GM21529 (cell line): ENCODE measurements around the gene MRPL21.

Source experiments
- ATAC-seq: cut with Tn5 transposase; IDR thresholded peaks from one replicate; pipeline ENCODE4 v1.9.1; 2021; ENCODE audit not compliant: unreplicated experiment

Gene MRPL21

GRCh38 chr11:68903288-68904247 lies at the start of gene MRPL21, which contains the start of gene IGHMBP2:
MRPL21 (minus strand) TSS chr11:68903832; CDS start chr11:68903810, 22 bp downstream.
IGHMBP2 (plus strand) TSS chr11:68903891; CDS start chr11:68903953, 62 bp downstream.
- ATAC-seq = peak; percentile 84

GRCh38 chr11:68950762-68951161 lies 47.1 kb upstream of the MRPL21 start:
- ATAC-seq = no peak

GRCh38 chr11:68950270-68950669 lies 46.6 kb upstream of the MRPL21 start:
- no peak for ATAC-seq

GRCh38 chr11:68948935-68949334 lies 45.3 kb upstream of the MRPL21 start:
- ATAC-seq = no peak

- no peak for ATAC-seq
Observed at GRCh38 chr11:68948496-68948895, 44.9 kb upstream of the MRPL21 start.

- no peak for ATAC-seq
Observed at GRCh38 chr11:68947151-68947550, 43.5 kb upstream of the MRPL21 start.

GRCh38 chr11:68946416-68947090 lies 42.9 kb upstream of the MRPL21 start:
- ATAC-seq = no peak

DNA sequence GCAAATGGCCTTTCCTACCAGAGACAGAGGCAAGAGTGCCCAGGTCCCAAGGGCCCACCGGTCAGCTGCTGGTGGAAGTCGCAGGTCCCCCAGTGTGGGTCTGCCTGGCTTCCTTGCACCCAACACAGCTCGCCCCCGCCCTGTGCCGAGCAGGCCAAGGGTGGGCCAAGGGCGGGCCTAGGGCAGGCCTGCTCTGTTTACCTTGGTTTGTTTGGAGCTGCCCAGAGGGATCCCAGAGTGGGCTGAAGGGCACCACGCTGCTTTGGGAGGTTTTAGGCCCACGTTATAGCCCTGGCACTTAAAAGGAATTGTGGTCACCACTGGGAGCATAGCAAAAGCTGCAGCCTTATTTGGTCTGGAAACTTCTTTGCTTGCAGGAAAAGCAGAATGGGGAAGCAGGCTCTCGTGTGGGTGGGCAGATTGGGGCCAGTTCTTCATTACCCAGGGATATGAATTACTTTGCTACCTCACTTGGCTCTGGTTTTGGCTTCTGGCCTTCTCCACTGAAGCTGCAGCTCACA lies 39.2 kb upstream of the MRPL21 start:
- ATAC-seq = no peak

- ATAC-seq = no peak
Observed at GRCh38 chr11:68942095-68942620, 38.5 kb upstream of the MRPL21 start.

DNA sequence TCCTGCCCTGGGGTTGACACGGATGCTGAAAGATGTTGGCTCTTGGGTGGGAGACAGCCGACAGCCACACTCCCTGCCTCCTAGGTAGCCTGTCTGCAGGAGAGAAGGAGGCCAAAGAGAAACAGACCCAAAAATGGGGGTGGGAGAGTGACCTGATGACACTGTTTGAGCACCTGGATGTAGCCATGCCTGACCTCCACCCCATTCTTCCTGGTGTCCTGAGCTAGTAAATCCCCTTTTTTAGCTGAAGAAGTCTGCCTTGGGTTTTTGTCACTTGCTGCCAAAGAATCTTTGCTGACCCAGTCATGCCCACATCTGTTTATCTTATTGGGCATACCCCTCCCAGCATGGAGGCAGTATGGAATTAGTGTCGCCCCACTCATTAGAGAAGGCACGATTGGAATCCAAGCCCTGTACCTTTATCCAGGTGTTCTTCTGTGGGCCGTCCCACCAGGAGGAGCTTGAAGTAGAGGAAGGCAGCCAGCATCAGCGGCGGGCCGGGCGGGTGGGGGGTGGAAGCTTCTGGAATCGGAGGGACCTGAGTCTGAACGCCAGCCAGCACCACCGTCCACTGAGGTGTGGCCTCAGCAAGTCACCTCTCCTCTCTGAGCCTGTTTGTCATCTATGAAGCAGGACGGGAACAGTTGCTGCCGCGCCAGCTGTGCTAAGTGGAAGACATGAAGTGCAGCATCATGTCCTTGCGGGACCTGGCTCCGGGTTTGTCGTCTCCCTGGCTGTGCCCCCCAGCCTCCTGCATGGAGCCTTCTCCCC lies 37.9 kb upstream of the MRPL21 start:
- ATAC-seq = no peak

DNA sequence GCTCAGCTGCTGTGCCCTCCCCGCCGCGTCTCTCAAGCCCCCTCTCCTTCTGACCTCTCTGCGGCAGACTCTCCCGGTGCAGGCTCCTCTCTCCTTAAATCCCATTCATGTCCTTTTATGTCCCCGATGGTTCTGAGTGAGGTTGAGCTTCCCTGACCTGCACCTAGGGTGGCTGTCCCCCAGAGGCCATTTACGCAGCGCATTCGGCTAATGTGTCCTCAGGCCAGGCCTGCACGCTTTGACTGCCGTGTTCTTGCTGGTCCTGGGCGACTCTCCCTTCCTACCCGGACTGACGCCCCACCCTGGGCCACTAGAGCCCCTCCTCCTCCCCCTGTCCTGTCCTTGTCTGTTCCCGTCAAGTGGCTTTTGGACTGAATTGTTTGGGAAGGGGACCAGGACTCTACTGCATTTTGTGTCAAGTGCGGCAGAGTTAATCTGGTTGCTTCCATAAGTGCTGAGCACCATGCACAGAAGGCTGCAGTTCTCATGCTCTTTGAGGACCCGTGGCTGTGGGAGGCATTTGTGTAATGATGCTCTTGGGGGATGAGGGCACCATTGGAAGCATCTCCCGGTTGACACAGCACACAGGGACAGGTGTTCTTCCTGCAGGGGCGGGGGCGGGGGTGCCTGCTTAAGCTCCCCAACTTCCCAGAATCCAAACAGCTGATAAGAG lies 37.2 kb upstream of the MRPL21 start:
- ATAC-seq = no peak

- no peak for ATAC-seq
Observed at GRCh38 chr11:68939583-68940555, 36.2 kb upstream of the MRPL21 start.

DNA sequence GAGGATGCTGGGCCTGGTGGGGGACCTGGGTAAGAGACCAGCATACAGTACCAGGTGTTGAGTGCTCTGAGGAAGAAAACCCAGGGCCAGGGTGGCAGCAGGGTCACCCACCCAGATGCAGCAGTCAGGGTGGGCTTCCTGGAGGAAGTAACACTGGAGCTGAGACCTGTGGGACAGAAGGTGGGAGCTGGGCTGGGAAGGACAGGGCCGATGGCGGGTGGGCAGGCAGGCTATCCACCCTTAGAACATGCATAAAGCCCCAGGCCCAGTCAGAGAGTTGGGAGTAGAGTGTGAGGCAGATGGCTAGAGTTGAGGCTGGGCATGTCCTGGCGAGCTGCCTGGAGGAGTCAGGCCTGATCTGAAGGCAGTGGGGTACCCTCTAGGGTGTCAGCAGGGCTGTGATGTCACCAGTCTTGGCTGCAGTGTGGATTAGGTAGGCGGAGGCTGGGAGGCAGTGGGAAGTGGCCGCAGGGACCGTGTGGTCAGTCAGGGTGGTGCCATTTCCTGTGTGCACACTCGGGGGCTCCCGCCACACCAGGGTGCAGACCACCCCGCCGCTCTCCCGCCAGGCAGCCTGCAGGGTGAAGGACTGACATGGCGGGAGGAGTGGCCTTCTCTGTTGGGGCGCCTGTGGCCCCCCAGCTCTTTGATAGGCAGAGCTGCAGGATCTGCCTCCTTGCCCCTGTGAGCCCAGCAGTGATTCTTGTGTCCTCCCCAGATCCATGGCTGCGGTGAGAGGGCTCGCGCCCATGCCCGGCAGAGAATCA lies 35.4 kb upstream of the MRPL21 start:
- ATAC-seq = no peak

- ATAC-seq = no peak
Observed at GRCh38 chr11:68938088-68938487, 34.5 kb upstream of the MRPL21 start.

DNA sequence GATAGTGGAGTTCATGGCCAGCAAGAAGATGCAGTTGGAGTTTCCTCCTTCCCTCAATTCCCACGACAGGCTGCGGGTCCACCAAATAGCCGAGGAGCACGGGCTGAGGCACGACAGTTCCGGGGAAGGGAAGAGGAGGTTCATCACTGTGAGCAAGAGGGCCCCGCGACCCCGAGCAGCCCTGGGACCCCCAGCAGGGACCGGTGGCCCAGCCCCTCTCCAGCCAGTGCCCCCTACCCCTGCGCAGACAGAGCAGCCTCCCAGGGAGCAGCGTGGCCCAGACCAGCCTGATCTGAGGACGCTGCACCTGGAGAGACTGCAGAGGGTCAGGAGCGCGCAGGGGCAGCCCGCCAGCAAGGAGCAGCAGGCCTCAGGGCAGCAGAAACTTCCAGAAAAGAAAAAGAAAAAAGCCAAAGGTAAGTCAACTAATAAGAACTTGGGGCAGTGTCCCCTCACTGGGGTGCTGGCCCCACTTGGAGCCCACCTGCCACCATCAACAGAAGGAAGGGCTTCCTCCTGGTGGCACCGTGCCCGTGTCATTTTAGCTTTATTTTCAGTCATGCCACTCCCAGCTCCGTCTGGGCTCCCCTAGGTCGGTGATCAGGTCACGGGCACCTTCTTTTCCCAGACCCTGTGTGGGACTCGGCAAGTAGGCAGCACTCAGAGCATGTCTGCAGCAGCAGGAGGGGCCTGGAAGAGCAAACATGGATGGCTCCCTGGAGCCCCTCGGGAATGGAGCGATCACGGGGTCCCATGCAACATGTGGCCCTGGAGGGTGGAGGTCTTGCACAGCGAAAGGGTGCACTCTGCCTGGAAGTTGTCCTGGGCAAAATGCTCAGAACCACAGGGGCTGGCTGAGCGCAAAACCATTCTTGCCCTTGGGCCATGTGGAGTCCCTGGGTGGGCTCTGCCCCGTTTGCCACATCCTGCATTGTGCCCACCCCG lies 33.3 kb upstream of the MRPL21 start:
- no peak for ATAC-seq

GRCh38 chr11:68936358-68936636 lies 32.7 kb upstream of the MRPL21 start:
- no peak for ATAC-seq
